Loucy (cell line): ENCODE data around the gene FAM180A.

ENCODE experiments used
- CTCF ChIP-seq: fragments of 200-600 bp; sonication (generic); conservative IDR thresholded peaks from 2 replicates; pipeline ENCODE4 v1.5.1; 2014; ENCODE audit warnings: mild to moderate bottlenecking, antibody characterized with exemption, low read length
- EZH2phosphoT487 ChIP-seq: fragments of 200-600 bp; IDR thresholded peaks from 2 replicates; pipeline ENCODE4 v1.6.1; 2018; ENCODE audit warnings: antibody characterized with exemption, mild to moderate bottlenecking, moderate library complexity, borderline replicate concordance

GRCh38 chr7:135712182-135712782, 36.3 kb downstream of the FAM180A start:
- 0 out of 2 replicates have a peak, but pooled peaks have one; percentile 22 for TF ChIP-seq CTCF
- no peak for TF ChIP-seq EZH2phosphoT487
